ENCODE measurements around the gene SLC25A11.

DNA sequence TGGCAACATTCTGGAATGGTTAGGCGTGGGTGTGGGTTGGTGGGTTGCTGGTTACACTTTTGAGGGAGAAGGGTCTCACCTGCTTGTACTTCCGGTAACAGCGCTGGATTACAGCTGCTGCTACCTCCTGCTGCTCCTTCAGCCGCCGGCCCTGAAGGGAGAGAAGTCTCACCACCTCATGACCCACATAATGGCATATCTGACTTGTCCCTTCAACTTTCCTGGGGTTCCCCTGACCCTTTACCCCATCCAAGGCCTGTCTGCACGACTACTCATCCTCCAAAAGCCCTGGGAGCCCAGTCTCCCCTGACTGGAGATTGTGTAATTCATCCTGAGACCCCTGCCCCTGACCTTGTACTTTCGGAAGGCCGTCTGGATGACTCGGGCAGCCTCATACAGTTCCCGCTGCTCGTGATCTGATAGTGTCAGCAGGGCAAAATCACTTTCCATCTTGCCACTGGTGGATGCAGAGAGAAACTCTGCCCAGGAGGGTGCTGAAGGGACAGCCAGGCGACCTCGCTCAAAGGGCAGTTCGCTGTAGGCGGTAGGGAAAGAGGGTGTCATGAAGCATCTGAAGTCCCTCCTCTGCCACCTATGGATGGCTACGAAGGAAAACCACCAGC, 29.8 kb upstream of the SLC25A11 start:
- no peak for TF ChIP-seq POLR2A (IDR thresholded peaks at IDR 0.05)
- no peak for TF ChIP-seq CTCF (IDR thresholded peaks at IDR 0.05)

Data from vagina (tissue), 2 donors.